RCC 7860 (cell line): Measurements from ENCODE around the gene SCNN1G.
"Not testable (repeated sequence)": the region's sequence is repeated elsewhere in the genome, so short reads cannot be mapped to it uniquely, and the experiment has no call there.

Experiments
- DNase-seq: peaks from one replicate; pipeline ENCODE4 v3.0.0-alpha.2; 2015; ENCODE audit warnings: low spot score
- FAIRE-seq: peaks from 2 replicates; lab custom pipeline; 2012; peaks lifted over from hg19 to GRCh38; lab: Jason Lieb, UNC

The SCNN1G gene

DNA sequence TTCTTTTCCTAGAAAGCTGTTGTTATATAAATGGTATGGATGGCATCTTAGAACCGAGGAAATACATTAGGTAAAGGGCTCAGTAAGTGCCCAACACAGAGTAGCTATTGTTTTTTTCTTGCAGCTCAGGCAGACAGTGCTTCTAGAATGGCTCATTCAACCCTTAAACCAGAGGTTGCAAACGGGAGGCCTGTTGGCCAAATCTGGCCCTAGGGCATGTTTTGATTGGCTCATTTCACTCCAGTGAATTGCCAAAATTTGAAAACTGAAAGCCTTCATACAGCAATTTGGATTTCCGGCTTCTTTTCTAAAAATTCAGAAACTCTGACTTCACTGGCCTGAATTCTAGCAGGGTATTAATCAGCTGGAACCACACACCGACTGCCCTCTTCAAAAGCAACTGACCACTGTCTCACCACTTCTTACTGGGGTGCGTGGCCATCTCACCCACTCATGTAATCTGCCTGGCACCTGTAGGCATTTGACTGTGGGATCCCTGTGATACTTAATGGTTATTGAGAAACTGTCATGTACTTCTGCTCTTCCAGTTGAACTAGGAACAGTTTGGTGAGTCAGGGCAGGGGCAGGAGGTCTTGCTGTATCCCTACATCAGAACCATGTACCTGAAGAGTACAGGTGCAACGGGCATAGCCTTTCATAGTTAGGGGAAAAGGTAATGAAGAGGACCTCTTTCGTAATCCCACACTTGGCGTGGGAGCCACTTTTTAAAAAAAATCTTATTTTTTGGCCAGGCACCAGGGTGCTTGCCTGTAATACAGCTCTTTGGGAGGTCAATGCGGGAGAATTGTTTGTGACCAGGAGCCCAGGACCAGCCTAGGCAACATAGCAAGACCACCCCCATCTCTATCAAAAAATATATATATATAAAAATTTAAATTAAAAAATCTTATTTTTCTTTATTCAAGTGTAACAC, 66.0 kb downstream of the SCNN1G start:
- FAIRE-seq (no peak), DNase-seq (no peak)

DNA sequence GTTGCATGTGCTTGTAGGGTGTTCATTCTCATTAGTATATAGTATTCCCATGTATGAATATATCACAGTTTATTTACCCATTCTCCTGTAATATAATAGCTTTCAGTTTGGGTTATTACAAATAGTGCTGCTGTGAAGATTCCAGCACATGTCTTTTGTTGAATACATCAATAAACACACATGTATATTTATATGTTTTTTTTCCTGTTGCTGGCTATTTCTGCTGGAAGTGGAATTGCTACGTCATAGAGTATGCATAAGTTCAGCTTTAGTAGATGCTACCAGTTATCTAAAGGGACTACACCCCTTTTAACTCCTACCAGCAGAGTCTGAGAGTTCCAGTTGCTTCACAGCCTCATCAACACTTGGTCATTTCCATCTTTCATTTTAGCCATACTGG, 67.3 kb downstream of the SCNN1G start:
- FAIRE-seq (no peak), DNase-seq (no peak)

DNA sequence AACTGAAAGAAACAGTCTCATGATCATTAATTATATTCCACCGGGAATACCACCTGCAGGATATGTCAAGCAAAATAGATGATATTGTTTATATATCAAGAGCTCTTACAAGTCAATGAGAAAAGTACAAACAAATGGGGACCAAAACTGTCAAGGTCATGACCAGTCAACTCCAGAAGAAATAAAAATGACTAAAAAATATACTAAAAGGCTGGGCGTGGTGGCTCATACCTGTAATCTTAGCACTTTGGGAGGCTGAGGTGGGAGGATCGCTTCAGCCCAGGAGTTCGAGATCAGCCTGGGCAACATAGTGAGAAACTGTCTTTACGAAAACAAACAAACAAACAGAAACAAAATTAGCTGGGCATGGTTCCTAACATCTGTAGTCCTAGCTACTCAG, 69.8 kb downstream of the SCNN1G start:
- DNase-seq (no peak), FAIRE-seq (no peak)

DNA sequence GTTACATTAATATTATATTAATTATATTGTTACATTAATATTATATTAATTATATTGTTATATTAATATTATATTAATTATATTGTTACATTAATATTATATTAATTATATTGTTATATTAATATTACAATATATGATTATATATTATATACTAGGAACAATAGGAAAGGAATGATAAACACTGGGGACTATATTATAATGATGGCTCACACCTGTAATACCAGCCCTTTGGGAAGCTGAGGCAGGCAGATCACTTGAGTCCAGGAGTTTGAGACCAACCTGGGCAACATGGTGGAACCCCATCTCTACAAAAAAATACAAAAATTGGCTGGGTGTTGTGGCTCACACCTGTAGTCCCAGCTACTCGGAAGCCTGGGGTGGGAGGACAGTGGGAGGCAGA, 71.1 kb downstream of the SCNN1G start:
- FAIRE-seq = not testable (repeated sequence)

DNA sequence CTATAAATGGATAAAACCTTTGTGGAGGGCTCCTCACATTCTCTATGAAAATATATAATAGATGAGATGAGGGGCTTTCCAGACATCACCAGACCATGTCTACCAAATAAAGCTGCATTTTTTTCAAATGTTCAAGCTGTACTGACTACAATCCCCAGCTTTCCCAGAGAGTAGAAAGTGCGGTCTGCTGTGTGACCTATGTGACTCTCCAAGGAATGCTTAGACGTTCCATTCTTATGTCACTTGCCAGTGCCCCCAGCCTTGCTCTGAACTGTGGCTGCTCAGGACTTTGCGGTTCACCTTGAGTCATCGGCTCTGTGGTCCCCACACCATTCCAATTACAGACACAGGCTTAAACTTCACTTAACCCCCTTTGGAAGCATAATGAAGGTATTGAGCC, 71.8 kb downstream of the SCNN1G start:
- DNase-seq = peak; percentile 95
- peak; percentile 95 for FAIRE-seq

More for the DNA sequence above, 71.1 kb downstream of the SCNN1G start:
- DNase-seq = not testable (repeated sequence)

DNA sequence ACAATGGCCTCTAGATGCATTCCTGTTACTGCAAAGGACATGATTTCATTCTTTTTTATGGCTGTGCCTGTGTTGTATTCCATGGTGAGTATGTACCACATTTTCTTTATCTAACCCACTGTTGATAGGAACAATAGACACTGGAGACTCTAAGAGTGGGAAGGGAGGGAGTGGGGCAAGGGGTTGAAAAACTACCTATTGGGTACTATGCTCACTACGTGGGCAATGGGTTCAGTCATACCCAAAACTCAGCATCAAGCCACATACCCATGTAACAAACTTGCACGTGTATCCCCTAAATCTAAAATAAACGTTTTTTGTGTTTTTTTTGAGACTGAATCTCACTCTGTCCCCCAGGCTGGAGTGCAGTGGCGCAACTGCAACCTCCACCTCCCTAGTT, 72.5 kb downstream of the SCNN1G start:
- FAIRE-seq (no peak), DNase-seq (no peak)

DNA sequence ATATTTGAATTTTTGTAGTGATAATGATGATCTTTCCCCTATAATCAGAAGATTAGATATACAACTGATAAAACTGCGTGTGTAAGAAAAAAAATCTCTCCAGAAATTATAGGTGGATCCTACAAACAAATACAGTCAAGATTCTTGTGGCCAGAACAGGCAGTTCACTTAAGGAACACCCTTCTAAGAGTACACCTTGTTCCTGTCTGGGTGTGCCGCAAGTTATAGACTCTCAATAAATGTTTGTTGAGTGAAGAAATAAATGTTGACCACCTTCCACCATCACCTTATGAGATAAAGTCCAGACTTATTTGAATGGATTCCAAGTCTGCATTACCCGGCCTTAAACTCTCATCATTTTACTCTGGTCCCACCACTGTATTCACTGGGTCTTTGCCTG, 73.9 kb downstream of the SCNN1G start:
- no peak for FAIRE-seq
- no peak for DNase-seq

DNA sequence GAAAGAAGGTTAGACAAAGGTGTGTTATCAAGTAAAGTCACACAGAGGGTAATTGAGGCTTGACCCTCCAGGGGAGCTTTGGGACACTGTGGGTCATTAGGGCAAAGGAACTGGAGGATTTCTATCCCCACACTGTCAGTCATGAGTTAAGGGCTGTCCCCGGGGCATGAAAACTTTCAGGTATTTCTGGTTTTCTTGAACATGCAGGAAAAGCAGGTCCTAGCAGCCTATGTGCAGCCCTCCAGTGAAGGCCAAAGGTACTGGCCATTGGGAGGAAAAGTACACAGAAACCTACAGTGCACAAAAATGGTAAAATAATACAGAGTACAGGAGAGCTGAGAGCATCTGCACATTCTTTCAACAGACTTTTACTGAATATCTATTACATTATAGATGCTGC, 75.1 kb downstream of the SCNN1G start:
- FAIRE-seq (no peak), DNase-seq (no peak)

DNA sequence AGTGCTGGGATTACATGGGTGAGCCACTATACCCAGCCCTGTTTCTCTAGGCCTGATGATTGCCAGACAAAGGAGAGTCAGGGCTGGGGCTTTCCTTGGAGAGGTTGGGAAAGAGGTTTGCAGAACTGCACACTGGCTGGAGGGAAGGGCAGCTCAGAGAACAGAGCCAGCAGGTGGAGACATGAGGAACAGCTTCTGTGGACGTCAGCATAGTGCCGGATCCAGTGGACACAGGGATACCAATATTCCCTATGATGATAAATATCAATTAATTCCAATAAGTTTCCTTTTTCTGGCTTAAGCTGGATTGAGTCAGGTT, 76.3 kb downstream of the SCNN1G start:
- DNase-seq (no peak), FAIRE-seq (no peak)
